Kidney epithelial cell (primary cell): ENCODE results near the gene SUPT20HL1. TPM values are rescaled to one million over a fixed set of nuclear protein-coding genes. Genes with fewer than 3 reads are reported as not detected.

ENCODE experiments used
- DNase-seq: peaks from one replicate; pipeline ENCODE4 v3.0.0-alpha.2; 2010; ENCODE audit warnings: low read depth
- H3K27me3 ChIP-seq: 2 replicates; pipeline ENCODE4 v1.6.0; 2011; ENCODE audit warnings: low read length; ENCODE audit not compliant: control insufficient read depth, insufficient read depth
- H3K36me3 ChIP-seq: 2 replicates; pipeline ENCODE4 v1.5.1; 2011; ENCODE audit warnings: low read length; ENCODE audit not compliant: control insufficient read depth, insufficient read depth
- H3K4me3 ChIP-seq: 2 replicates; pipeline ENCODE4 v1.5.1; 2011; ENCODE audit warnings: low read depth, mild to moderate bottlenecking, control low read depth, low read length
- total RNA-seq: library from RNA; depleted of rRNA; stranded (reverse); fragments of >200 nt; gene quantifications from 2 replicates; pipeline ENCODE4 v1.2.3, GENCODE V29; 2015
- TF ChIP-seq, protein P1 (sequence below): IDR thresholded peaks from 2 replicates; pipeline ENCODE4 v1.5.1; 2011; ENCODE audit warnings: mild to moderate bottlenecking, moderate library complexity, low read length, control low read depth, inconsistent platforms; ENCODE audit not compliant: insufficient read depth, poor library complexity, severe bottlenecking

The SUPT20HL1 gene
- total RNA-seq, 1 donor from 2014 or later = not detected

DNA sequence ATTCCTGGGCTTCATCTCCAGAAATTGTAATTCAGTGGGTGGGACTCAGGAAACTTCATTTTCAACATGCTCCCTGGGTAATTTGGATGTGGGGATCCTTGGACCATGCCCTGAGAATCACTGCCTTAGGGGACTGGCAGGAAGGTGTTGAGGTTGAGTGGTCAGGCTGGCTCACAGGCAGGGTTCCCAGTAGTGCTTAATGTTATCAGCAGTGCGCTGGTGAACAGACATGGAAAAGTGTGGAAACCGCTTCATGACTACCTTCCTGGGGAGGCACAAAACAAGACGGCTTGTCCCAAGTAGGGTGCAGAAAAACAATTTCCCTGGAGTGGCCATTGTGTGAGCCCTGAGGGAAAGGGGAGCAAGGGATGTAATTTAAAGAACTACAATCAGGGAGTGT is 31.4 kb downstream of the SUPT20HL1 start:
- Histone ChIP-seq H3K27me3 (peaks cover 17% of the 10 kb centered on the region), H3K4me3 (no peak overlapping the region), H3K36me3 (no peaks in the 10 kb centered on the region)
- TF ChIP-seq, protein P1, sequence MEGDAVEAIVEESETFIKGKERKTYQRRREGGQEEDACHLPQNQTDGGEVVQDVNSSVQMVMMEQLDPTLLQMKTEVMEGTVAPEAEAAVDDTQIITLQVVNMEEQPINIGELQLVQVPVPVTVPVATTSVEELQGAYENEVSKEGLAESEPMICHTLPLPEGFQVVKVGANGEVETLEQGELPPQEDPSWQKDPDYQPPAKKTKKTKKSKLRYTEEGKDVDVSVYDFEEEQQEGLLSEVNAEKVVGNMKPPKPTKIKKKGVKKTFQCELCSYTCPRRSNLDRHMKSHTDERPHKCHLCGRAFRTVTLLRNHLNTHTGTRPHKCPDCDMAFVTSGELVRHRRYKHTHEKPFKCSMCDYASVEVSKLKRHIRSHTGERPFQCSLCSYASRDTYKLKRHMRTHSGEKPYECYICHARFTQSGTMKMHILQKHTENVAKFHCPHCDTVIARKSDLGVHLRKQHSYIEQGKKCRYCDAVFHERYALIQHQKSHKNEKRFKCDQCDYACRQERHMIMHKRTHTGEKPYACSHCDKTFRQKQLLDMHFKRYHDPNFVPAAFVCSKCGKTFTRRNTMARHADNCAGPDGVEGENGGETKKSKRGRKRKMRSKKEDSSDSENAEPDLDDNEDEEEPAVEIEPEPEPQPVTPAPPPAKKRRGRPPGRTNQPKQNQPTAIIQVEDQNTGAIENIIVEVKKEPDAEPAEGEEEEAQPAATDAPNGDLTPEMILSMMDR = no peak
- DNase-seq = no peak

DNA sequence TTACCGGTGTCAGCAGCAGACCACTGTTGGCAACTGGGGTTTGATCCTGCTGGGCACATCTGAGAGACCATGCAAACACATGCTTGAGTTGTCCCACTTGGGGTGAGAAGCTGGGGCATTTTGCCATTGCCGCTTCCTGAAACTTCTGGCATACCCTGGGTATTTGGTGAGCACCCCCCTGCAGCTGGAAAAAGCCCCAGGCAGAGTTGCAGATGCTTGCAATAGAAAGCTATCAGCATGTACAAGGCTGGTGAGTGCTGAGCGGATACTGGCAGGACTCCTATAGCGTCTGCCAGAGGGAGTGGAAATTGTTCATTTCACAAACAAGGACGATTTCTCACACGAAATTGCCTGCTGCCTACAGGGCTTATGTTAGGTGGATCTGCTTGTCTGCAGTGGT is 32.3 kb downstream of the SUPT20HL1 start:
- Histone ChIP-seq H3K4me3 (no peak overlapping the region), H3K36me3 (no peaks in the 10 kb centered on the region), H3K27me3 (peaks cover 14% of the 10 kb centered on the region)
- TF ChIP-seq, protein P1 = no peak
- no peak for DNase-seq

DNA sequence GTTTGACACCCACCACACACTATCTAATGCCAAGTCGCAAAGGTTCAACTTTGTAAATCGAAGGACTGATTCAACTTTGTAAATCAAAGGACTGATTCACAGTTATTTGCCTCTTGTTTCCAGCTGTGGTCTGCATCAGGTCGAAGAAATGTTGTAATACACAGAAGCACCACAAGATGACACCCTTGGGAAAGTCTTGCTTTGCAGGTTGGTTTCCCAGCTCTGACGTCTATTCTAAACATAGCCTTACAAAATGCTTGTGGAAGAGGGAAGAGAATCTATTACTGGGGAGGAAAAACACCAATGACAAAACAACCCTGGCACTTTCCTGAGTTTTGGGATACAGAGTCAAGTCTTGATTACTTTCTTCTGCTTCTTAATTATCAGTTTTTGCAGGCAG is 35.3 kb downstream of the SUPT20HL1 start:
- DNase-seq = peak; percentile 38
- Histone ChIP-seq H3K4me3 (no peak overlapping the region), H3K36me3 (no peaks in the 10 kb centered on the region), H3K27me3 (peaks cover 9% of the 10 kb centered on the region)
- TF ChIP-seq, protein P1 = peak; percentile 75

DNA sequence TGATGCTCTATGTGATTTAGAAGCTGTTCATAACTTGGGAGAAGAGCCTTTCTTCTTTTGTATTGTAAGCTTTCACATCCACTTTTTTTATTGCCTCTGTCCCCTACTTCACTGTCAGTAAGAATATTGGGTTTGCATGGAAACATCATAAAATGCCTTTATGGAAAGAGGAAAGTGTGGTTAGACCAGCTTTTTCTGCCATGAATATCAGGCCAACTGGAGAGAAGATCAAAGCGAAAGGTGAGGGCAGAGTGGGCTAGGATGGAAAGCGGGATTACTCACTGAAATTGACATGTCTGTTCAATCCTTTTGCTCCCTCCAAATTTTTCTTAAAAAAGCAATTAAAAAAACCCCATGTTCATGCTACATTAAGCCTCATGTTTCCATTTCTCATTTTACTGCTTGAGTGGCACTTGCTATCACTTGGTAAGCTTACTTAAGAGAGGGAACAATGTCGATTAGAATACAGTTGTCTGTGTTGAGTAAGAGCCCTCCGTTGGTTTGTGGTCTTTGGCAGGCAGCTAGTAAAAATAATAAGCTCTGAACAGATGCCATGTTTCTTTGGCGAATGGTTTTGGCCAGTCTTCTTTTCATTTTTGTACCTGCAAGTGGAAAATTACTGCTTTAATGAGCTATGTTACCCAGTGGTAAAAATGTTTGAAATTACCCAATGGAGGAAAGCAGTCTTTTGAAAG is 35.9 kb downstream of the SUPT20HL1 start:
- peak; percentile 31 for DNase-seq
- TF ChIP-seq, protein P1 = no peak
- Histone ChIP-seq H3K27me3 (peaks cover 9% of the 10 kb centered on the region), H3K4me3 (no peak overlapping the region), H3K36me3 (no peaks in the 10 kb centered on the region)

DNA sequence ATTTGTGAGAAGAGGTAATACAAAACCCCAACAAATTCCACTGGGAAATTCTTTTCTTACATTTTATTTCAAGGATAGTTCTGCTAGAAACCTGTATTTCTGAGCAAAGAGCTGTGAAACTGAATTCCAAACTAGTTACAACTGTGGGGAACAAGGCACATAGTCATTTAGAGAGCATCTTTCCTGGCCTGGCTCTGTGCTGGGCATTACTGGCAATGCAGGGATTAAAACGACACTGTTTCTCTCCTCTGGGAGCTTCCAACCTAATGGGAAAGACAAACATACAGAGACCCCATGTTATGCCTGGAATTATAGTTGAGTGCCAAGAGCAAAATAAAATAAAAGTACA is 36.5 kb downstream of the SUPT20HL1 start:
- DNase-seq = no peak
- no peaks in the 10 kb centered on the region for H3K36me3 ChIP-seq
- H3K4me3 ChIP-seq = no peak overlapping the region
- peaks cover 9% of the 10 kb centered on the region for H3K27me3 ChIP-seq
- TF ChIP-seq, protein P1 = no peak

DNA sequence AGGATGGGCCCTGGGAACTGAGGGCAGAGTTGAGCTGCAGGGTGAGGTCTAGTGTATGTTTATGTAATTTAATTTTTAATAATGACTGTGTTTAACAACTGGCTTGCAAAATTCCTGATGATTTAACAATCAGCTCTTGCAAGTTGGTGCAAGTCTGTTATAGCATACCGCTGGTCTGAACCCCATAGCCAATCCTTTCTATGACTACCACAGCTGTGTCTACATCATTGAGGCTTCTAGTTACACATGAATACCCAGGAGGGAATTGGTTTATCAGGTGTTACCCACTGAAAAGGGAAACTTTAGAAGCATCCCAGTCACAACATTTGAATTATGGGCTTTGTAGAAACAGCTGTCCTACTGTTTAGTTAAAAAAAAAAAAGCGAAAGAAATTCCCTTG is 38.3 kb downstream of the SUPT20HL1 start:
- DNase-seq = no peak

More for the DNA sequence above, 38.3 kb downstream of the SUPT20HL1 start:
- H3K27me3 ChIP-seq = peaks cover 2% of the 10 kb centered on the region
- TF ChIP-seq, protein P1 = no peak
- no peak overlapping the region for H3K4me3 ChIP-seq
- no peaks in the 10 kb centered on the region for H3K36me3 ChIP-seq
